HFF-Myc (cell line): ENCODE results near the gene ATP2B2.

Experiments
- DNase-seq: peaks from one replicate; pipeline ENCODE4 v3.0.0-alpha.2; 2011; ENCODE audit warnings: low read depth; ENCODE audit errors: extremely low read depth
- H3K4me3 ChIP-seq: replicated peaks from 2 replicates; pipeline ENCODE4 v1.5.1; 2011; ENCODE audit warnings: low read depth, mild to moderate bottlenecking, control low read depth, low read length
- TF ChIP-seq, protein P1 (sequence below): IDR thresholded peaks from 2 replicates; pipeline ENCODE4 v1.5.1; 2012; ENCODE audit warnings: mild to moderate bottlenecking, low read depth, low read length, control low read depth; ENCODE audit errors: missing control alignments

ATP2B2 gene

DNA sequence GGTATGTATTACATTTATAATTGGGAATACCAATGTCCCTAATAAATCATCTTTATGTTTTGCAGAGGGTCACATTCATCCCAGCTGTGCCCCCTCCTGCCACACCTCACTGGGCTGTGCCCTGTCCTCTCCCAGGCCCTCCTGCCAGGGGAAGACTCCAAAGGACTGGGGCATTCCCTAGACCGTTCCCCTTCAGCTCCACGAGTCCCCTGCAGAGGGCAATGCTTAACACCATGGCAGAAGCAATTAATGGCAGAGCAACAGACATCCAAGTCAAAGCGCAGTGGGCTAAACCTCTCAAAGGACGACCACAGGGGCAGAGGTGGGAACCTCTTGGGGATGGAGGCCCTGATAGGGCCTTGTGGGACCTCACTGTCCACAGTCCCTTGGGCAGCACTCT, 113.1 kb downstream of the ATP2B2 start:
- H3K4me3 ChIP-seq, result no peak overlapping the region
- DNase-seq, result no peak
- TF ChIP-seq, protein P1, sequence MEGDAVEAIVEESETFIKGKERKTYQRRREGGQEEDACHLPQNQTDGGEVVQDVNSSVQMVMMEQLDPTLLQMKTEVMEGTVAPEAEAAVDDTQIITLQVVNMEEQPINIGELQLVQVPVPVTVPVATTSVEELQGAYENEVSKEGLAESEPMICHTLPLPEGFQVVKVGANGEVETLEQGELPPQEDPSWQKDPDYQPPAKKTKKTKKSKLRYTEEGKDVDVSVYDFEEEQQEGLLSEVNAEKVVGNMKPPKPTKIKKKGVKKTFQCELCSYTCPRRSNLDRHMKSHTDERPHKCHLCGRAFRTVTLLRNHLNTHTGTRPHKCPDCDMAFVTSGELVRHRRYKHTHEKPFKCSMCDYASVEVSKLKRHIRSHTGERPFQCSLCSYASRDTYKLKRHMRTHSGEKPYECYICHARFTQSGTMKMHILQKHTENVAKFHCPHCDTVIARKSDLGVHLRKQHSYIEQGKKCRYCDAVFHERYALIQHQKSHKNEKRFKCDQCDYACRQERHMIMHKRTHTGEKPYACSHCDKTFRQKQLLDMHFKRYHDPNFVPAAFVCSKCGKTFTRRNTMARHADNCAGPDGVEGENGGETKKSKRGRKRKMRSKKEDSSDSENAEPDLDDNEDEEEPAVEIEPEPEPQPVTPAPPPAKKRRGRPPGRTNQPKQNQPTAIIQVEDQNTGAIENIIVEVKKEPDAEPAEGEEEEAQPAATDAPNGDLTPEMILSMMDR, result peak; percentile 4

DNA sequence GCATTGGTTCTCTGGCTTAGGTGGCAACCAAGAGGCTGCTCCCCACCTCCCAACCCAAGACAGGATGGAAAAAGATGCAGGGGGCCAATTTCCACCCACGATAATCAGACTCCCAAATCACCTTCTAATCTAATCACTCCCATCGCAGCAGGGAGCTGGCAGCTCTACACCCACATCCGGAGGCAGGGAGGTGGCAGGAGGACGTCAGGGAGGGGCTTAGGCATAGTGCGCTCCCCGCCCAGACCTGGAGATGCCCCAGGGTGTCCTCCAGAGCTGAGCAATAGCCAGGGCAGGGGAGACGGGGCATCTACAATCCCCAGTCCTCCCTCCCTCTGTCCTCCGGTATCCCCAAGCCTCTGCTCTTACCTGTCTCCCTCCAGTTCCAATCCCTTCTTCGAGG, 114.0 kb downstream of the ATP2B2 start:
- TF ChIP-seq, protein P1, result no peak
- no peak for DNase-seq
- H3K4me3 ChIP-seq, result no peak overlapping the region

DNA sequence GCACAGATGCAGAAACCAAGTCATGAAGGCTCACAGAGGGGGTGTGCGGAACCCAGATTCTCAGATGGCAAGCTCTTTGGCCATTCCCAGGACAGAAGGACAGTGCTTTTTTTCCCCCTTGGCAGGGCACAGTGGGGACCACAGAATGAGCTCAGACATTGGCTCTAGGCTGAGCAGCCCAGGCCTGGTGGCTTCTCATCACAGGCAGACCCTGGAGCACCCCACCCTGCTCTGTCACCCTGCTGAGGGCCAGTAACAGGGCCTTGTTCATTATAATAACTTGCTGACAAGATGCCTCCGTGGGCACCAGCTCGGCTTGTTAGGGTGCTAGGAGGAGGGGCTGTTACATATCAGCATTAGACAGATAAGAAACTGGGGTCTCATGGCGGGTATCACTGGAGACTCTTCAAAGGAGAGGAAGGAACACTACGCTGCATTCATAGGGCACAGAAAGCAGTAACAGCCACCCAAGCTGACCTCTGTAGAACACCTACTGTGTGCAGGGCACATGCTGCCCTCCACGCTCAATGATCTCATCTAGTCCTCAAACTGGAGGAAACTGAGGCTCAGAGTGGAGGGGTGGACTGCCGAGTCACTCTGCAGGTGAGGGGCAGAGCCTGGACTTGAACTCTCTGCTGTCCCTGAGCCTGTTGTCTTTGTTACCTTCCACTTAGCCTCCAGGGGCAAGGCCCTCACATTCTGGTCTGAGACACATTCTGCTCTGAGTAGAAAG, 114.6 kb downstream of the ATP2B2 start:
- DNase-seq, result no peak
- TF ChIP-seq, protein P1, result no peak
- no peak overlapping the region for H3K4me3 ChIP-seq

DNA sequence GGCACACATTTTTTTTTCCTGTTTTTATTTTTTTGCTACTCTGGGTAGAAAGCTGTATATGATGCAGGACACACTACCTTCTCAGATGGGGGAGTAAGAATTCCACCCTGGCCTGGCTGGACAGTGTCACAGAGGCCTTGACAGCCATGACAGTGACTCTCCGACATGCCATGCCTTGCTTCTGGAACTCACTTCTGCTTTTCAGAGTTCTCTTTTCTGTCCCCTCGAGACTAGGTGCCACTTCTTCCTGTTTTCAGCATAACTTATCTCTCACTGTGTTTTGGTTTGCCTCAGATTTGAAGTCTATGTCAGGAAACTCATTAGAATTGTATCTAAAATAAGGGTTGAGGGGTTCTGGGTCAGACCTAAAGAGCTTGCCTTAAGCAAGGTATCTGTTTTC, 115.4 kb downstream of the ATP2B2 start:
- DNase-seq, result no peak
- H3K4me3 ChIP-seq, result no peak overlapping the region
- TF ChIP-seq, protein P1, result no peak

DNA sequence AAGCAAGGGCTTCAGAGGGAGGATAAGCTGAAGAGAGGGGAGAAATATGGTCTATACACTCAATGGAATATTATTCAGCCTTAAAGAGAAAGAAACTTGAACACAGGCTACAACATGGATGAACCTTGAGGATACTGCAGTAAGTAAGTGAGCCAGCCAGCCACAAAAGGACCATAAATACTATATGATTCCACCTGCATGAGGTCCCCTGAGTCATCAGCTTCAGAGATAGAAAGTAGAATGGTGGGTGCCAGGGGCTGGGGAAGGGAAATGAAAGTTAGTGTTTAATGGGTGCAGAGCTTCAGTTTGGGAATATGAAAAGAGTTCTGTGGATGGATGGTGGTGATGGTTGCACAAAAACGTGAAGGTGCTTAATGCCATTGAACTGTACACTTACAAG, 116.0 kb downstream of the ATP2B2 start:
- H3K4me3 ChIP-seq, result no peak overlapping the region
- DNase-seq, result no peak
- TF ChIP-seq, protein P1, result no peak

DNA sequence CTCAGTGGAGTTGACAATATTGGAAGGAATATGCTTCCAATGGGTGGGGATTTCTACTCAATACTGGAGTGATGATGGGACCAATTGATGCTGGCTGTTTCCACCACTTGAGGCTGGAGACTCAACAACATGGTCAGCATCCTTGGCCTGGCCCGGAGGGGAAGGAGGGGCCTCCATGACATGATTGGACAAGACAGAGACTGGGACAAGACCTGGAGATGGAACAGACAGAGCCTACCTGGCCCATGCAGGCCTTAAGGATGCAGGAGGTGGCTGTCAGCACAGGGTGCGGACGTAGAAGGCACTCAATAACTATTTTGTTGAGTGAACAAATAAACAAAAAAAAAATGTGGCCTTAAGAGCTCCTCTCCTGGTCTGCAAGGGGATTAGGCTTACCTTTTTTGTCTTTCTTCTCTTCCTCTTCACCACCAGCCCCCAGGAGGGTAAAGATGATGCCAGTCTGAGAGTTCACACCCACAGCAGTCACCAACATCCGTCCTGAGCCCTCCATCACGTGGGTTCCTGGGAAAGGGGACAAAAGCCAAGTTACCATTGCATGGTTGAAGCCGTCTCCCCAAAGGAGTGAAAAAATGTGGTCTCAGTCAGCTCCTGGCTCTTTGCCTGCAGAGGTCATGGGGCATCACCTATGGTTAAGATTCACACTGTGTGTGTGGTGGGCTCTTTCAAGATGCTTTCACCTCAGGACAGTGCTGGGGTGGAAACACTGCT, 117.3 kb downstream of the ATP2B2 start:
- H3K4me3 ChIP-seq, result no peak overlapping the region
- no peak for DNase-seq
- TF ChIP-seq, protein P1, result no peak
